GM18861 (cell line): ENCODE results near the gene ALPI.
"Not testable (repeated sequence)": the region's sequence is repeated elsewhere in the genome, so short reads cannot be mapped to it uniquely, and the experiment has no call there.

ENCODE experiments used
- ATAC-seq: cut with Tn5 transposase; IDR thresholded peaks from one replicate; pipeline ENCODE4 v1.9.1; 2021; ENCODE audit not compliant: unreplicated experiment

The ALPI gene

DNA sequence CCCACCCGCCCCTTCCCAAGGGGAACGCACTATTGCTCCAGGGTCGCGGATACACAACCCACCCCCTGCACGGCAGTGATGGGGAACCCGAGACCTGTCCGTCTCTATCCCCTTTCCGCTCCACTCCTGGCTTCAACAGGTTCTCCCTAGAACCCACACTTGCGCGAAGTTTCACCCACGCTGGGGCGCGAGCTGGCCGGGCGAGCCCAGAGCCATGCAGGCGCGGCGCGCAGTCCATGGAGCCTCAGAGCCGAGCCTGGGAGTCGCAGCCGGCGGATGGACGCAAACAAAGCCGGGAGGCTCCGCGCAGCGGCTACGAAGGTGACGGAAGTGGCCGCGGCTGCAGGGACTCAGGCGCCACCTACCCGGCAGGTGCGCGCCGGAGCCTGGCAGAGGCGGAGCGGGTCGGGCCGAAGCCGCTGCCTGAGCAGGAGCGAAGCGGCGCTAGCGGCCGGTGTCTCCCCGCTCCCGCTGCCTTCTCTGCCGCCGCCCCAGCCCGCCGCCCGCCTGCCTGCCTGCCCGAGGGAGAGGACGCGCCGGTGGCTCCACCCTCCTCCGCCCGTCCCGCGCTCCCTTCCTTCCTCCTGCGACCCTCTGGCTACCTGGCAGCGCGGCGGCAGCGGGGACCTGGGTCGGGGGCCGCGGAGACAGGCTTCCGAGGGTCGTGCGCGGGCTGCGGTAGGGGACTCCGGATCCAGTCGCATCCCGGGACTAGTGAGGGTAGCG lies 35.3 kb upstream of the ALPI start:
- ATAC-seq = no peak

DNA sequence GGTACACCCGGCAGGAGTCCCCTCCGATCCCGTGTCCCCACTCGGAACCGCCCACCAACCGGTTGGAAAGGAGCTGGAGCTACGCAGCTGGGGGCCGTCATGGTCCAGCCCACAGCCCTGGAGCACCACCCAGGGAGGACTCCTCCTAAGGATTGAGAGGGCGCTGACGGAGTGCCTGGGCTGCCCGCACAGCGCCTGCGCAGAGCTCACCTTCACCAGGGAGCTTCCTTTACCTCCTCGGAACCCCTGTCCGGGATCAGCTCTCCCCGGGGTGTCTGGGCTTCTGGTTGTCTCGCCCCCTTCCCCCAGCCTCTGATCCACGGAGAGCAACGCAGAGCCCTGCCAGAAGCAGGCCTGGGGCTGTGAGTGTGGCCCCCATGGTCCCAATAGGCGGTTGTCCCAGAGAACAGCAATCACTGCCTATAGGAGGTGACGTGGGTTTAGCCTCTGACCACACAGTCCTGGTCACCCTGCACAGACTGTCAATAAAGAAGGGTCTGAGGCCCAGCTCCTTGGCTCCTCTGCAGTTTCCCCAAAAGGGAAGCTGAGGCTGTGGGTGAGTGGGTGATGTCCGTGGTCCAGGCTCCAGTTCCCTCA lies 34.7 kb upstream of the ALPI start:
- ATAC-seq = no peak

DNA sequence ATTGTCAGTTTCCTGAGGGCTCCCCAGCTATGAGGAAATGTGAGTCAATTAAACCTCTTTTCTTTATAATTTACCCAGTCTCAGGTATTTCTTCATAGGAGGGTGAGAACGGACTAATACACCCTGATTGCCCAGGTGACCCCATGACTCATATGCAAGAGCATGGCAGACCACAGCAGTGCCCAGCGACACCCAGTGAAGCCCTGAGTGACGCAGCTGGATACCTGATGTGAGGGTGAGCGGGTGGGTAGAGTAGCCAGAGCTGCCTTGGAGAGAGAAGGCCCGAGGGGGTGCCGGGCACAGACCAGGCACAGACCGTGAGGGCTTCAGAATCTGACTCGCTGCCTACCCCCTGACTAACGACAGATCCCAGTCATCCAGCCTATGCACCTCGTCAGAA lies 33.9 kb upstream of the ALPI start:
- no peak for ATAC-seq

DNA sequence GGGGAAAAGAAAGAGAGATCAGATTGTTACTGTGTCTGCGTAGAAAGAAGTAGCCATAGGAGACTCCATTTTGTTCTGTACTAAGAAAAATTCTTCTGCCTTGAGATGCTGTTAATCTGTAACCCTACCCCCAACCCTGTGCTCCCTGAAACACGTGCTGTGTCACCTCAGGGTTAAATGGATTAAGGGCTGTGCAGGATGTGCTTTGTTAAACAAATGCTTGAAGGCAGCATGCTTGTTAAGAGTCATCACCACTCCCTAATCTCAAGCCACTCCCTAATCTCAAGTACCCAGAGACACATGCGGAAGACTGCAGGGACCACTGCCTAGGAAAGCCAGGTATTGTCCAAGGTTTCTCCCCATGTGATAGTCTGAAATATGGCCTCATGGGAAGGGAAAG lies 33.0 kb upstream of the ALPI start:
- not testable (repeated sequence) for ATAC-seq

DNA sequence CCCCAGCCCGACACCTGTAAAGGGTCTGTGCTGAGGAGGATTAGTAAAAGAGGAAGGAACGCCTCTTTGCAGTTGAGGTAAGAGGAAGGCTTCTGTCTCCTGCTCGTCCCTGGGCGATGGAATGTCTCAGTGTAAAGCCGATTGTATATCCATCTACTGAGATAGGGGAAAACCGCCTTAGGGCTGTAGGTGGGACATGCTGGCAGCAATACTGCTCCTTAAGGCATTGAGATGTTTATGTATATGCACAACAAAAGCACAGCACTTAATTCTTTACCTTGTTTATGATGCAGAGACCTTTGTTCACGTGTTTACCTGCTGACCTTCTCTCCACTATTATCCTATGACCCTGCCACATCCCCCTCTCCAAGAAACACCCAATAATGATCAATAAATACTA lies 32.5 kb upstream of the ALPI start:
- ATAC-seq = not testable (repeated sequence)

DNA sequence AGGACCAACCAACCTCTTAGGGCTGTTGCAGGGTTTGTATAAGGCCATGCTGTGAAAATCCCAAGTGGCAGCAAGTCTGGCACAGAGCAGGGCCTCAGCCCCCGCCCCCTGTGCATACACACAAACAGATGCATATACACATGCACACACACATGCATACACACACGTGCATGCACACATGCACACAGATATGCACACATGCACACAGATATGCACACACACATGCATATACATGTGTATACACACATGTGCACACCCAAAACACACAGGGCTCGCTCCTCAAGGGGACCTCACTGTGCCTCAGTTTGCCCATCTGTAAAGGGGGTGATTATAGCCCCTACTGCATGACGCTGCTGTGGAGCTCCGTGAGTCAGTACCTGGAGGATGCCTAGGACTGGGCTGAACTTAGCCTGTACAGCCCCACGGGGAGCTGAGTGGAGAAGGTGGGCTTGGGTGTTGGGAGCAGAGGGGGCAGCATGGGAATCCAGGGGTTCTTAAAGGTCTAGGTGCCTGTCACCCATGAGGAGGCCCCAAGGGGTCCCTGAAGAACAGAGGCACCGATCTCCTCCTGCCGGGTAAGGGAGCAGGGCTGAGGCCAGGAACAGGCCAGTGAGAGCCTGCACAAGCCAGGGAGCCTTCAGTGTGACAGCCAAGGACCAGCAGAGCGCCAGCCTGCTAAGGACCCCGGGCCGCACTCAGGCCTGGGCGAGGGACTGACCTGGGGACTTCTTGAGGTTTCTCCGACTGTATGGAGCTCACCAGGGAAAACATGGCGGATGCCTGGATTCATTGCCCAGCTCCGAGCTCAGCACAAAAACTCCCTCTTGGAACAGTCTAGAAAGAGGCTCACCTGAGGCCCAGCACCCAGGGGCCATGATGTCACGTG lies 24.0 kb upstream of the ALPI start:
- no peak for ATAC-seq

DNA sequence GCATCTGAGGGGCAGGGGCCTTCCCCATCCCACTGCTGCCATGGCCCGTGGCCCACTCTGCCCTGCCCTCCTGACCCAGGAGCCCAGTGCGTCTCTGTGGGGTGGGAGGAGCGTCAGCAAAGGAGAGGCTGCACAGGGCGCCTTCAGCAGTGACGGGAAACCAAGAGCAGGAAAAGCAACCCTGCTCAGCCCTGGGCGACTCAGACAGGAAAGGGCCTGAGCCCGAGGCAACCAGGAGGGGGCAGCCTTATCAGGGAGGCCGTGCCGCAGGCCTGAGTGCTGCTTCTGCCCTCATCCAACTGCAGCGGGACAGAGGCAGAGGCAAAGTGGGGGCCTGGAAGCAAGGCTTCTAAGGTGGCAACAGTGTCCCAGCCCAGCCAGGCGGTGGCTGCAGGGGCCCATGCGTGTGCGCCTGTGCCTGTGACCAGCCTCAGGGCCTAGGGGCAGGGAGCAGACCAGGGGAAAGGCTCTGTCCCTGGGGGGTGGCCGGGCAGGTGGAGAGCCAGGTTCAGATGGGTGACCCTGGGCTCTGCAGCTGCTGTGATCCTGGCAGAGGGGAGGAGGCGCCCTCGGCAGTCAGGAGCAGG lies 23.3 kb upstream of the ALPI start:
- no peak for ATAC-seq

DNA sequence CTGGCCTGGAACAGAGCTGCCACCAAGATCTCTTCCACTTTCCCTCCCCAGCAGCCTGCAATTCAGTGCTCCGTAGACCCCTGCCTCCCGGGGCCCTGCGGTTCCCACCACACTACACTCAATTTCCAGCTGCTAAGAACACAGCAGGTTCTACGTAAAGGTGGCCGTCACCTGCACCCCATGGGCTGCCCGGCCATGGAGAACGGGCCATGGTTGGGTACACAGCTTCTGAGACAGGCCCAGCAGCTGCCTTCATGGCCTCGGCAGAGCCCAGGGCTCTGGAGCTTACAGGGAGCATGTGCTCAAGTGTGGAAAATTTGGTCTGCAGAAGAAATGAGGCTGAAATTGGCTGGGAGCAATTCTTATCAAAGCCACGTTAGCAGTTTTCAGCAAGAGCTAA lies 22.3 kb upstream of the ALPI start:
- ATAC-seq = not testable (repeated sequence)

DNA sequence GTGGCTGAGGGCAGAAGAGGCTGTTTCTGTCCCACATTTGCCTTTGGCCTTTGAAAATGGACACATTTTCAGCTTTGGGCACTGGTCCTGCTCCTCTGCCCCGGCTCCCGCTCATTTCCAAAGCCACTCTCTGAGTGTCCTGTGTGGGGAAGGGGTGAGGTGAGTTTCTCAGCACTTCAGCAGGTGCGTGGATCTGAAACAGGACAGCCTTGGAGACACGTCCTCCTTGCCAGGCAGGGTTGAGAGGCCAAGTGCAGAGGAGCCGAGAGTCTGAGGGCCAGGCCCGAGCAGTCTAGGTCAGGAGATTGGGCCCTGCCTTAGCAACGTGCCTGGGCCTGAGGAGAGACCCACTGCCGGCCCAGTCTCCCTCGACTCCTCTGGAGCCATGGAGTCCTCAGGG lies 21.9 kb upstream of the ALPI start:
- no peak for ATAC-seq

DNA sequence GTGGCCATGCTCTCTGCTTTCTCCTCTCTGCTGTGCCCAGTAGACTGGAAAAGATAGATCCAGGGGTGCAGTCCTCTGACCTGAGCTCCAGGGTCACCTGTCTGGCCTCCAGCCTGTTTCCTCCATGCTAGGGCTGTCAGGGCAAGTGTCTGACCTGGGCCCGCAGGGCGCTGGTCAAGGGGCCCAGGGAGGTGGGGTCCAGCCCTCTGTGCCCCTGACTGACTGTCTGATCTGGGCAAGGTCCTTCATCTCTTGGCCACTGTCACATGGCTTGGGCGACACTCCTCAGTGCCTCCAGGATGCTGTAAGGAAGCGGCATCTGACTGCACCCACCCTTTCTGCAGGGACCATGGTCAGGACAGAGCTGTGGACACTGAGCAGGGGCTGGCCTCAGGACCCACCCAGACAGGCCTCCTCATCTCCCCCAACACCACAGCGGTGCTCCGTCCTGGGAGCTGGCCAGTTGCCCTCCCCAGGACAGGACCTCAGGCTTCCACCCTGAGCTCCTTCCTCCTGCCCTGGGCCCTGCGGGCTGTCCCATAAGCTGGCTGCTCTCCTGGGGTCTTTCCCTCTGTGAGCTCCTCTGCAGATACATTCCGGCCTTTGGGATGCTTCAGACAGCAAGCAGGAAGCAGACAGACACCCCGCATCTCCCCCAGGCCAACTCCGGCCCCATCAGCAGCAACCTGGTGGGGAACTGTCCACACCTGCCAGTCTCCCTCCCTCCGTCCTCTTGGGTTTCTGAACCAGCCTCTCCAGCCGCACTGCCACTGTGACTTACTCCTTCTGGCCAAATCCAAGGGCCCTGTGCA lies 21.2 kb upstream of the ALPI start:
- ATAC-seq = no peak

DNA sequence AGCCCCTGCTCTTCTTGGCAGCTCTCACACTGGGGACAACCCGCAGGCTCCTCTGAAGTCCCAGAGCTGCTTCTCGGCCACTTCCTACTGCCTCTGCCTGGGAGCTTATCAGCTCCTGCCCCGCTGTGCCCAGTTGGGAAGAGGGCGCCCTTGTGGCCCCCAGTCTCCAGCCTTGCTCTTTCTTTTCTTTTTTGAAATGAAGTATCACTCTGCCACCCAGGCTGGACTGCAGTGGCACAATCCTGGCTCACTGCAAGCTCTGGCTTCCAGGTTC lies 20.6 kb upstream of the ALPI start:
- no peak for ATAC-seq

DNA sequence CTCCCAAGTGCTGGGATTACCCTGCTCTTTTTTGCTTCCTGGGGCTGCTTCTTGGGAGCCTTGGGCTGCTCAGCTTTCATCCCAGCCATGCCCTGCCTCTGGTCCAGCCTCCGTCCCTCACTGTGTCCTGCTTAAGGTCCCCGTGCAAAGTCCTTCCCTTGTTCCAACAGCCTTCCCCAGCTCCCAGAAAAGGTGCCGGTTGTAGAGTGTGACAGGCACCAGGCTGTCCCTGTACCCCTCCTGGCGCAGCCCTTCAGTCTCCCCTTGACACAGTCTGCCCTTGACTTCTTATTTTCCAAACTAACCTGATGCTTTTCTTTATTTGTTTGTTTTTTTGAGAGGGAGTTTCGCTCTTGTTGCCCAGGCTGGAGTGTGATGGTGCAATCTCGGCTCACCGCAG lies 20.1 kb upstream of the ALPI start:
- ATAC-seq = no peak

DNA sequence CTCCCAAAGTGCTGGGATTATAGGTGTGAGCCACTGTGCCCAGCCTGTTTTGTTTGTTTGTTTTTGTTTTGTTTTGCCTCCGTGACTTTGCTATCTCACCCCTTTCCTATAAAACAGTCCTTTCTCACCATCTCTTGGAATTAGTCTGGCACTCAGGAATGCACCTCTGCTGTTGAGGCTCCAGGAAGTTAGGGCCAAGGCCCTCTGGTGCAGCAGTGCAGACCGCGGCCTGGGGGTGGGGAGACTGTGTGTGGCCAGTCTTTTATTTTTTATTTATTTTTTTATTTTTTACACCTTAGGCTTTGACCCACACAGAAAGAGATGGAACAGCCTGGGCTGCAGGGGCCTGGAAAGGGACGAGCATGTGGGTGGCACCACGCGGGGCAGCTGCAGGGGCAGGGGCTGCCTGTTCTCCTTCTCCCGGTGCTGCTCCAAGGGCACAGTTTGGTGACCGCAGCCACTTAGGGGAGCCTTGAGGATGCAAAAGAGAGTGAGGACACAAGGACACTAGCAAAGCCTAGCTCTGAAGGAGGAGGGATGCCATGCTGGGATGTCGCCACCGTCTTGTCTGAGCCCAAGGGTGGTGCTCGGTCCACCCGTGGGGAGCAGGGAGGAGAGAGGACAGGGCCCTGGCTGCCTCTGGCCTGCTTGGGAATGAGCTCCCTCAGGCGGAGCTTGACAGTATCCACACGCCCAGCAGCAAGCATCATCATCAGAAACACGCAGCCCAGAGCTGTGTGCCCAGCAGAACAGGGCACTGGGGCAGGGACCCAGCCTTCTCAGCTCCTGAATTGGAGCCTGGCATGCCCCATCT lies 19.4 kb upstream of the ALPI start:
- ATAC-seq = no peak

DNA sequence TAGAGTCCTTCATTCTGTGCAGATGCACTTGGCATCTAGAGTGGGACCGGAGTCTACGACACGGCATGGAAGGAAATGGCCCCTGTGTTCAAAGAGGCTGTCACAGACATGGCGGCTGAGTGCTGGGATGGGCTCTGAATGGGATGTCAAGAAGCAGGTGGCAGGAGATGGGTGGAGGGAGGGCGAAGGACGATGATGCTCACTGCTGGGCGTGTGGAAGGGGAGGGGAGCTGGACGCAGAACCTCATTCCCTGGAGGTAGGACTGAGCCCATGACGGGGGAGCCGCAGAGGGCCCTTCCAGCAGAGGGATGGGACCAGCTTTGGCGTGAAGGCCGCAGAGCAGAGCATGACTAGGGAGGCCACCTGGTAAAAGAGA lies 18.8 kb upstream of the ALPI start:
- no peak for ATAC-seq

DNA sequence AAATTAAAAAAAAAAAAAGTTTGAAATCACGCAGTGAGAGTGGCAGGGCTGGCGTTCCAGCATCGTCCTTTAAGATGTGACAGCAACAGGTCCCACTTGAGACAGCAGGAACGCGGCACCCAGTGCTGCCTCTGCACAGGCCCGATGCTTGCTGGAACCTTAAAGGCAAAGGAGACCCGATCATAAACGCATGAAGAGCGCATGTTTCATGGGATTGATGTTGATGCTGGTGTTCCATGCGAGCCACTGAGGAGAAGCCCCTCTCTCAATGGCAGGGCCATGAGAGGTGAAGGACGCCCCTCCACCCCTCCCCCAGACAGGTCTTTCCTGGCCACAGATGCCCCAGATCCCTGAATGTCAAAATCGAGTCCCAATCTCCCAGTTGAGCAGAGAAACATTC lies 17.9 kb upstream of the ALPI start:
- ATAC-seq = no peak

DNA sequence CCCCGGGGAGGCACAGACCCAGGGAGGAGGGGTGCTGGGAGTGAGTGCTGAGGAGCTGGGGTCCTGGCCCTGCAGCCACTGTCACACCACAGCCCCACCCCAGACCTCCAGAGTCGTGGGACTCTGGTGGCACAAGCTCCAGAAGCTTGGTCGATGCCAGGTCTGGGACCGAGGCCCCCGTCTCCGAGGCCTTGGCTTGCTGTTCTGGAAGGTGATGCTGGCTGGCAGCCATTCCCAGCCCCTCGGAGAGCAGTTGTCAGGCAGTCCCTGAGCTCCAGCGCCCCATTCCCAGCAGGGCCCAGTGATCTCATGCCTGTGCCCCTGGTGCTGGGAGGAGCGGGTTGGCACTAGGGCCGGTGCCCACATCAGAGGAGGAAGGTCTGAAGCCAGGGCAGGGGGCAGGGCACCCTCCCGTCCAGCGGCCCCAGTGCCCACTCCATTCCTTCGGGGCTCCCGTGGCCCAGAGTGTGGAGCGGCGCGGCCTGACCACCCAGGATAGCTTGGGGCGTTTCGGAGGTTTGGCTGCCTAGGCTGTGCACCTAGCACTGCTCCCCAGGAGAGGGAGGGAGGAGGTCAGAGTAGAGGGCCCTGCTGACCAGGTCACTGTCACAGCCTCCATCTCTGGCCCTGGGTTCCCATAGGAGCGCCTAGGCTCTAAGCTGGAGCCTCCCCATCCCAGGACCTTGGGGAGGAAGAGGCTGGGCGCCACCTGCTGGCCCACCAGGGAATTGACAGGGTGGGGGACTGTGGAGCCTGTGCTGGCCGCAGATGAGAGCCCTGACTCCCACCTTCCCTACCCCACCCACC lies 16.8 kb upstream of the ALPI start:
- no peak for ATAC-seq

DNA sequence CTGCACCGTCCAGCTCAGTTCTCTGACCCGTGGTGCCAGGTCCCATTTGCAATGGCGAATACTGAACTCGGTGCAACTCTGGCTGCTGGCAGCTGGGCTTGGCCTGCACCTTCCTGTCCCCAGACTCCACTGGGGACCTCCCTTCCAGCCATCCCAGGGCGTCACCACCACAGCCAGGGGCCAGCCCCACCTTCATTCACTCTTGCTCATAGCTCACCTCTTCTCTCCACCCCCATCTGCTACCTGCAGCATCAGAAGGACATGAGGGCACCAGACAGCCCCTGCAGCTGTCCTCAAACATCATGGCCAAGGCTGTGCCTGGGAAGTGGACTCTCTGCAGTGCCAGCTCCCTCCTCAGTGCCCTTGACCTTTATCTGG lies 16.2 kb upstream of the ALPI start:
- no peak for ATAC-seq

DNA sequence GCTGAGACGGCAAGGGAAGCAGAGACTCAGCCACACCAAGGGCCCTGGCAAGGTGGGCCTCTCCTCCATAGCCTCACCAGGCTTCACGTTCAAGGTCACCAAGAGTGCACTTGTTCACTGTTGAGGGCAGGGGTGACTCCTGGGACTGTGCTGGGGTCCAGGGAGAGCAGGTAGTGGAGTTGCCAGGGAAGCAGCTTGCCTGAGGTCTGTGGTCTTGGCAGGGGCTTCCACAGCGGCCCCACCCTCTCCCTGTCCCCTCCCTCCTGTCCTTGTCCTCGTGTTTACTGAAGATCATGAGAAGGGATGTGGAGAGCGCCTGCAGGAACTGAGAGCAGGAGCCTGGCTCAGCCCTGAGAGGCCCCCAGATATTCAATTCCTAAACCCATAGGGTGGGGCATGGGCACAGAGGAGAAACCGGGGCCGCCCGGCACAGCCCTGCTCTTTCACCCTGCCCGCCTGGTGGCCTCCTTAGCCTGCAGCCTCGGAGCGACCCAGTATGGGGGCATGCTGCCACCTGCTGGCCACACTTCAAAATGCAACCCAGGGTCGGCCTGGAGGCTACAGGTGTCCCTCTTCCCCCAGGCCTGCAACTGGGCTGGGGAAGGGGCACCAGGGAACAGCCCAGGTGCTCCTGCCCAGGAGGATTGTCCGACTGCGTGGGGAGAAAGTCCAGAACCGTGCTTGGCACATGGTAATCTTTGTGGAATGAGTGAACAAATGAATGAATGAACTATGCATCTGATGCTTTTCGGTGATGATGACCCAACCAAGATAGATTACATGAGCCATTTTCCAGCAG lies 15.5 kb upstream of the ALPI start:
- peak; percentile 67 for ATAC-seq

DNA sequence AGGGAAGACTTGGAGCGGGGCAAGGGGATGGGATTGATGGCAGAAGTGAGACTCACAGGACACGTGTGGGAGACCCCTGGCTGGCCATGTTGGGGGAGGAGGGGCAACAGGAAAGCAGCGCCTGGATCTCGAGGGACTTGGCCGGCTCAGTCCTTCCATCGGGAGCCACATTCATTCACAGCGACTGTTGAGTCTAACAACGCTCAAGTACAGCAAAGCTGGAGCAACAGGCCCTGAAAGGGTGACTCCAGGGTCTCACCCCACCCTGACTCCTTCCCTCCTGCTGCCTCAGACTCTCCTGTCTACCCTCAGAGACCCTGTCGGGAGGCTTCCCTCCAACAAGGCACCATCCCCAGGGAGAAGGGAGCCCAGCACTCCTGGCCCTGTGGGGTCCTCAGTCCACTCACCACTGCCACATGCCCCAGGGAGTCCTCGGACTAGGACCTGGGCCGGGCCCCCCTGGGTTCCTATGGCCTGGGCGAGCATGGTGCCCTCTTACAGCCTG lies 14.8 kb upstream of the ALPI start:
- ATAC-seq = no peak
